BE2C (cell line): ENCODE measurements around the gene ARX.

ENCODE experiments used
- DNase-seq: peaks from one replicate; pipeline ENCODE4 v3.0.0-alpha.2; 2020
- H3K27me3 ChIP-seq: fragments of 250-450 bp; sonication (Bioruptor Pico); 2 replicates; pipeline ENCODE4 v1.5.1; 2020; ENCODE audit warnings: mild to moderate bottlenecking
- H3K36me3 ChIP-seq: fragments of 250-450 bp; sonication (Bioruptor Pico); 2 replicates; pipeline ENCODE4 v1.5.1; 2020; ENCODE audit warnings: mild to moderate bottlenecking
- H3K4me1 ChIP-seq: fragments of 250-450 bp; sonication (Bioruptor Pico); 2 replicates; pipeline ENCODE4 v1.5.1; 2020
- H3K4me3 ChIP-seq: 2 replicates; pipeline ENCODE4 v1.5.1; 2011; ENCODE audit warnings: low read depth, low read length
- H3K9me3 ChIP-seq: fragments of 250-450 bp; sonication (Bioruptor Pico); 2 replicates; pipeline ENCODE4 v1.5.1; 2020
- CTCF ChIP-seq: IDR thresholded peaks from 2 replicates; pipeline ENCODE4 v1.5.1; 2012; ENCODE audit warnings: mild to moderate bottlenecking, low read depth, low read length

ARX gene

GRCh38 chrX:25009407-25009806 lies 6.4 kb downstream of the ARX start:
- no peaks in the 10 kb centered on the region for H3K9me3 ChIP-seq
- peaks cover 86% of the 10 kb centered on the region for H3K27me3 ChIP-seq
- no peaks in the 10 kb centered on the region for H3K36me3 ChIP-seq
- no peak for TF ChIP-seq CTCF
- no peaks in the 10 kb centered on the region for H3K4me1 ChIP-seq
- no peak for DNase-seq
- no peak overlapping the region for H3K4me3 ChIP-seq

- TF ChIP-seq CTCF = no peak
- H3K4me1 ChIP-seq = no peaks in the 10 kb centered on the region
- no peaks in the 10 kb centered on the region for H3K36me3 ChIP-seq
- peaks cover 68% of the 10 kb centered on the region for H3K27me3 ChIP-seq
- H3K4me3 ChIP-seq = no peak overlapping the region
- no peak for DNase-seq
- no peaks in the 10 kb centered on the region for H3K9me3 ChIP-seq
Observed at GRCh38 chrX:25007059-25008053, 8.4 kb downstream of the ARX start.

- H3K36me3 ChIP-seq = no peaks in the 10 kb centered on the region
- no peak overlapping the region for H3K4me3 ChIP-seq
- TF ChIP-seq CTCF = no peak
- no peaks in the 10 kb centered on the region for H3K9me3 ChIP-seq
- DNase-seq = no peak
- peaks cover 61% of the 10 kb centered on the region for H3K27me3 ChIP-seq
- H3K4me1 ChIP-seq = no peaks in the 10 kb centered on the region
Observed at GRCh38 chrX:25006586-25007058, 9.1 kb downstream of the ARX start.

- DNase-seq = no peak
- Histone ChIP-seq H3K4me1 (no peaks in the 10 kb centered on the region), H3K9me3 (no peaks in the 10 kb centered on the region), H3K27me3 (peaks cover 50% of the 10 kb centered on the region), H3K4me3 (no peak overlapping the region), H3K36me3 (no peaks in the 10 kb centered on the region)
- no peak for TF ChIP-seq CTCF
Observed at GRCh38 chrX:25005382-25006185, 10.2 kb downstream of the ARX start.

GRCh38 chrX:25005034-25005381 lies 10.8 kb downstream of the ARX start:
- H3K36me3 ChIP-seq = no peaks in the 10 kb centered on the region
- H3K4me1 ChIP-seq = no peaks in the 10 kb centered on the region
- TF ChIP-seq CTCF = no peak
- no peak for DNase-seq
- no peaks in the 10 kb centered on the region for H3K9me3 ChIP-seq
- H3K4me3 ChIP-seq = peak overlapping the region; percentile 23; the same call in 1 of the 2 replicates
- H3K27me3 ChIP-seq = peaks cover 47% of the 10 kb centered on the region
